Measurements from ENCODE around the gene ERCC5. TPM values are rescaled to one million over a fixed set of nuclear protein-coding genes. Genes with fewer than 3 reads are reported as not detected.

Gene ERCC5
- total and polyA plus RNA-seq, 2 donors (not counting 3 experiments of a cell fraction or from before 2014, with no cell fraction given) = 12.5 to 40.1 TPM

DNA sequence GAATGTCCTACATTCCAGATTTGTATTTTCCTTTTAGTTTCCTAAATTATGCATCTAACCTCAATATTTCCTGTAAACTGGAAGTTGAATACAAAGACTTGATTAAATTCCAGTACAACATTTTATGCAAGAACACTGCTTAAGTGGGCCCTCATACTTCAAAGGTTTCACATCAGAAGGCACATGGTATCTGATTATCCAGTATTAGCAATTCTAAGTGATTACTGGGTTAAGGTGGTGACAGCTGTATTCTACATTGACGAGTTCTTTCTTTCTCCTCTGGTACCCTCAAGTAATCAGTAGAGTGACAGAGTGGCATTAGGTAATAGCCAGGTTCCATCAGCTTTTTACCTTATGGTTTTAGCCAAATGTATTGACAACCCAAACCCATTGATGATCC, 28.6 kb upstream of the ERCC5 start:
- POLR2A ChIA-PET = no interaction called here
- peaks cover 16% of the 10 kb centered on the region for H3K79me2 ChIP-seq (ENCODE audit: control insufficient read depth, insufficient read depth, low read length)
- CTCF ChIA-PET = no interaction called here
- H3K9ac ChIP-seq (replicated peaks; ENCODE audit: extremely low read depth, insufficient read depth, low read length) = no peak overlapping the region
- H3K27ac ChIP-seq (ENCODE audit: insufficient read depth, low read depth, low read length) = no peak overlapping the region
- H3K9me3 ChIP-seq (replicated peaks; ENCODE audit: control insufficient read depth, insufficient read depth, low read length) = no peaks in the 10 kb centered on the region
- H4K20me1 ChIP-seq (replicated peaks; ENCODE audit: control insufficient read depth, extremely low read depth, insufficient read depth, low read length) = peaks cover 3% of the 10 kb centered on the region
- no peak for TF ChIP-seq MAX (IDR thresholded peaks at IDR 0.05; ENCODE audit: insufficient read depth, insufficient read length)
- no peak for TF ChIP-seq MYC (IDR thresholded peaks at IDR 0.05; ENCODE audit: low read depth, low read length)
- no peak for TF ChIP-seq POLR2A (IDR thresholded peaks at IDR 0.05; ENCODE audit: low read depth, low read length)
- no peak for TF ChIP-seq FOS (IDR thresholded peaks at IDR 0.05; ENCODE audit: borderline replicate concordance, insufficient read depth, low read length)
- TF ChIP-seq EZH2 (IDR thresholded peaks at IDR 0.05; ENCODE audit: borderline replicate concordance, low read depth, low read length, severe bottlenecking) = no peak
- TF ChIP-seq POLR2AphosphoS5 (IDR thresholded peaks at IDR 0.05; ENCODE audit: insufficient read depth, low read depth, low read length) = no peak
- TF ChIP-seq, protein P1, sequence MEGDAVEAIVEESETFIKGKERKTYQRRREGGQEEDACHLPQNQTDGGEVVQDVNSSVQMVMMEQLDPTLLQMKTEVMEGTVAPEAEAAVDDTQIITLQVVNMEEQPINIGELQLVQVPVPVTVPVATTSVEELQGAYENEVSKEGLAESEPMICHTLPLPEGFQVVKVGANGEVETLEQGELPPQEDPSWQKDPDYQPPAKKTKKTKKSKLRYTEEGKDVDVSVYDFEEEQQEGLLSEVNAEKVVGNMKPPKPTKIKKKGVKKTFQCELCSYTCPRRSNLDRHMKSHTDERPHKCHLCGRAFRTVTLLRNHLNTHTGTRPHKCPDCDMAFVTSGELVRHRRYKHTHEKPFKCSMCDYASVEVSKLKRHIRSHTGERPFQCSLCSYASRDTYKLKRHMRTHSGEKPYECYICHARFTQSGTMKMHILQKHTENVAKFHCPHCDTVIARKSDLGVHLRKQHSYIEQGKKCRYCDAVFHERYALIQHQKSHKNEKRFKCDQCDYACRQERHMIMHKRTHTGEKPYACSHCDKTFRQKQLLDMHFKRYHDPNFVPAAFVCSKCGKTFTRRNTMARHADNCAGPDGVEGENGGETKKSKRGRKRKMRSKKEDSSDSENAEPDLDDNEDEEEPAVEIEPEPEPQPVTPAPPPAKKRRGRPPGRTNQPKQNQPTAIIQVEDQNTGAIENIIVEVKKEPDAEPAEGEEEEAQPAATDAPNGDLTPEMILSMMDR (IDR thresholded peaks at IDR 0.05; ENCODE audit: extremely low read depth in 1 of 2, insufficient read depth in 1 of 2, low read depth in 1 of 2, low read length in 2 of 2) = no peak
- TF ChIP-seq JUN (IDR thresholded peaks at IDR 0.05; ENCODE audit: borderline replicate concordance, insufficient read depth, insufficient read length, low read depth) = no peak
- no peak for TF ChIP-seq GATA2 (IDR thresholded peaks at IDR 0.05; ENCODE audit: insufficient read depth, insufficient read length, low read depth, low read length)
- peaks cover 2% of the 10 kb centered on the region for H3K4me1 ChIP-seq (ENCODE audit: control insufficient read depth, extremely low read depth, insufficient read depth, low read length)
- H3K27me3 ChIP-seq (ENCODE audit: control insufficient read depth in 2 of 2, insufficient read depth in 2 of 2, low read length in 2 of 2) = no peaks in the 10 kb centered on the region
- no peak overlapping the region for H2AFZ ChIP-seq (ENCODE audit: low read depth, low read length)
- DNase-seq (ENCODE audit: low read depth, low spot score) (no peak), FAIRE-seq (no peak)
- intact Hi-C loops (cut with micrococcal nuclease) = no loop called here
- H3K4me3 ChIP-seq (replicated peaks in 1 of 3; ENCODE audit: insufficient read depth in 1 of 3, low read depth in 1 of 3, low read length in 3 of 3) = no peak overlapping the region
- peaks cover 0 to 4% of the 10 kb centered on the region in 2 experiments for H3K36me3 ChIP-seq (ENCODE audit: control insufficient read depth in 2 of 2, extremely low read depth in 1 of 2, insufficient read depth in 2 of 2, low read length in 2 of 2)
- no peaks in the 10 kb centered on the region for H3K9me1 ChIP-seq (replicated peaks; ENCODE audit: control insufficient read depth, extremely low read depth, insufficient read depth, low read length)
- dilution Hi-C loops (cut with MboI; ENCODE audit: extremely low pct_ligation_motif_present, low sequenced_read_pairs) = no loop called here
- H3K4me2 ChIP-seq (ENCODE audit: insufficient read depth, low read length) = no peak overlapping the region
- BruUV-seq (replicated peaks) = no TSS peak
